Measurements from ENCODE around the gene NDRG4. TPM values are rescaled to one million over a fixed set of nuclear protein-coding genes. Genes with fewer than 3 reads are reported as not detected.

Gene NDRG4
- total and polyA plus RNA-seq, 2 donors (not counting 3 experiments of a cell fraction or from before 2014, with no cell fraction given): 35.8 to 74.3 TPM

DNA sequence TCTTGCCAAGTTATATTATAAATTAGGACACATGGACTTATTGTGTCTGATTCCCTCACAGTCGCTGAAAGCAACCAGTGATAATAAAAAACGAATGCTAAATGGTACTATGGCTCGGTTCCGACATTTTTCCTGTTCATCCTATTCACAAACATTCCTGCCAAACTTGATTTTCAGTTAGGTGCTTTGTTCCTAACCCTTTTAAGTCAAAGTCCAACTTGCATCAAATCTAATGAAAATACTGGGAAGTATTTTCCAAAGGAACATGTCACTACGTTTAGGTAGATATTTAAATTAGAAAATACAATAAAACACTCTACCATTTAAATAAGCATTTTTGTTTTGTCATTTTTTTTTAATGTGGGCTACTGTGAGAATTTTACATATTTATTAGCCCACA, 36.3 kb downstream of the NDRG4 start:
- DNase-seq (ENCODE audit: low read depth, low spot score) (peak; percentile 18), FAIRE-seq (no peak)
- intact Hi-C loops (cut with micrococcal nuclease) (no loop called here), dilution Hi-C loops (cut with MboI; ENCODE audit: extremely low pct_ligation_motif_present, low sequenced_read_pairs) (no loop called here)
- Histone ChIP-seq H4K20me1 (replicated peaks; ENCODE audit: control insufficient read depth, extremely low read depth, insufficient read depth, low read length) (no peaks in the 10 kb centered on the region), H3K27ac (ENCODE audit: insufficient read depth, low read depth, low read length) (no peak overlapping the region), H3K27me3 (ENCODE audit: control insufficient read depth in 2 of 2, insufficient read depth in 2 of 2, low read length in 2 of 2) (no peaks in the 10 kb centered on the region), H3K4me3 (replicated peaks in 1 of 3; ENCODE audit: insufficient read depth in 1 of 3, low read depth in 1 of 3, low read length in 3 of 3) (no peak overlapping the region), H3K9me1 (replicated peaks; ENCODE audit: control insufficient read depth, extremely low read depth, insufficient read depth, low read length) (no peaks in the 10 kb centered on the region), H3K9me3 (replicated peaks; ENCODE audit: control insufficient read depth, insufficient read depth, low read length) (no peaks in the 10 kb centered on the region), H3K79me2 (ENCODE audit: control insufficient read depth, insufficient read depth, low read length) (no peaks in the 10 kb centered on the region), H3K4me2 (ENCODE audit: insufficient read depth, low read length) (no peak overlapping the region), H2AFZ (ENCODE audit: low read depth, low read length) (no peak overlapping the region), H3K36me3 (ENCODE audit: control insufficient read depth in 2 of 2, extremely low read depth in 1 of 2, insufficient read depth in 2 of 2, low read length in 2 of 2) (peaks cover 42 to 56% of the 10 kb centered on the region in 2 experiments), H3K9ac (replicated peaks; ENCODE audit: extremely low read depth, insufficient read depth, low read length) (no peak overlapping the region), H3K4me1 (ENCODE audit: control insufficient read depth, extremely low read depth, insufficient read depth, low read length) (no peaks in the 10 kb centered on the region)
- no TSS peak for BruUV-seq (replicated peaks)
- TF ChIP-seq POLR2A (IDR thresholded peaks at IDR 0.05; ENCODE audit: low read depth, low read length): no peak
- no peak for TF ChIP-seq JUN (IDR thresholded peaks at IDR 0.05; ENCODE audit: borderline replicate concordance, insufficient read depth, insufficient read length, low read depth)
- TF ChIP-seq, protein P1, sequence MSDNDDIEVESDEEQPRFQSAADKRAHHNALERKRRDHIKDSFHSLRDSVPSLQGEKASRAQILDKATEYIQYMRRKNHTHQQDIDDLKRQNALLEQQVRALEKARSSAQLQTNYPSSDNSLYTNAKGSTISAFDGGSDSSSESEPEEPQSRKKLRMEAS (IDR thresholded peaks at IDR 0.05; ENCODE audit: insufficient read depth, insufficient read length): no peak
- TF ChIP-seq GATA2 (IDR thresholded peaks at IDR 0.05; ENCODE audit: insufficient read depth, insufficient read length, low read depth, low read length): no peak
- ChIA-PET CTCF (no interaction called here), POLR2A (no interaction called here)

DNA sequence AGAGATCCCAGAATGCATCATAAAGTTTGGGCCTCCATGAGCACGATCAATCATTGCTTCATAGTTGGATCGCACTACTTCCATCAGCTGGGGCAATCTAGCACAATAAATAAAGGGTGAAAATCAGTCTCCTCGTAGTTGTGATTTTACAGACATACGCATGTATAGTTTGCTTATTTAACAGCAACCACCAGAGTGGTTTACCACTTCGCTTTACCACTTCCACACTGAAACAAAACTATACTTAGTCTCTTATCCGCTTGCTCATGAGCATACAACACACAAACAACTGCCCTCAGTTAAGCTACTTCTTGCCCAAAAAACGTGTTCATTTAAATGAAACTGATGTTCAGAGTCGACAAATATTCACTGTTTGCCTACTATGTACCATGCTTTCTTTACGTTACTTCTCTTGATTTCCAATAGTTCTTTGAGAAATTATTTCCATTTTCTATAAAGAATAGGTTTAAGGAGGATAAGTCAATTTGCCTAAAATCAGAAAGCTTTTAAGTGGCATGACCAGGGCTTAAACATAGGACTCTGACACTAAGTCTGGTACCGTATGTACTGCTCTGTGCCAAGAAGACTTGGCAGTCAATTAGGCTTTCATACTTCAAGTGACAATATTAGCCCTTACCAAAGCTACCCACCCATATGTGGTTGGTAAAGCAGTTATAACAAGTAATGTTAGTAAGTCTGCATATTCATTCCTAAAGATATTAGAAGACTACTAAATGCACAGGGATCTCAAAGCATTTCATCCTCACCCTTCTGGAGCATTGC, 37.4 kb downstream of the NDRG4 start:
- H3K4me1 ChIP-seq (ENCODE audit: control insufficient read depth, extremely low read depth, insufficient read depth, low read length): no peaks in the 10 kb centered on the region
- ChIA-PET POLR2A (no interaction called here), CTCF (interaction anchor here (0.8 to 1.0 kb wide), 4 partner anchors 10 to 18 kb away, joined by 3 read pairs; no protein-coding TSS in a partner anchor)
- no peak for FAIRE-seq
- H3K4me3 ChIP-seq (replicated peaks in 1 of 3; ENCODE audit: insufficient read depth in 1 of 3, low read depth in 1 of 3, low read length in 3 of 3): no peak overlapping the region
- H3K9me3 ChIP-seq (replicated peaks; ENCODE audit: control insufficient read depth, insufficient read depth, low read length): no peaks in the 10 kb centered on the region
- no peak overlapping the region for H2AFZ ChIP-seq (ENCODE audit: low read depth, low read length)
- no peak overlapping the region for H3K27ac ChIP-seq (ENCODE audit: insufficient read depth, low read depth, low read length)
- H3K4me2 ChIP-seq (ENCODE audit: insufficient read depth, low read length): no peak overlapping the region
- intact Hi-C loops (cut with micrococcal nuclease) (no loop called here), dilution Hi-C loops (cut with MboI; ENCODE audit: extremely low pct_ligation_motif_present, low sequenced_read_pairs) (no loop called here)
- no peaks in the 10 kb centered on the region for H4K20me1 ChIP-seq (replicated peaks; ENCODE audit: control insufficient read depth, extremely low read depth, insufficient read depth, low read length)
- no TSS peak for BruUV-seq (replicated peaks)
- H3K27me3 ChIP-seq (ENCODE audit: control insufficient read depth in 2 of 2, insufficient read depth in 2 of 2, low read length in 2 of 2): no peaks in the 10 kb centered on the region
- peaks cover 42 to 48% of the 10 kb centered on the region in 2 experiments for H3K36me3 ChIP-seq (ENCODE audit: control insufficient read depth in 2 of 2, extremely low read depth in 1 of 2, insufficient read depth in 2 of 2, low read length in 2 of 2)
- no peaks in the 10 kb centered on the region for H3K9me1 ChIP-seq (replicated peaks; ENCODE audit: control insufficient read depth, extremely low read depth, insufficient read depth, low read length)
- TF ChIP-seq MYC (IDR thresholded peaks at IDR 0.05; ENCODE audit: low read depth, low read length) (no peak), POLR2AphosphoS5 (IDR thresholded peaks at IDR 0.05; ENCODE audit: insufficient read depth, low read depth, low read length) (no peak), JUN (IDR thresholded peaks at IDR 0.05; ENCODE audit: borderline replicate concordance, insufficient read depth, insufficient read length, low read depth) (no peak), EZH2 (IDR thresholded peaks at IDR 0.05; ENCODE audit: borderline replicate concordance, low read depth, low read length, severe bottlenecking) (no peak), POLR2A (IDR thresholded peaks at IDR 0.05; ENCODE audit: low read depth, low read length) (no peak), GATA2 (IDR thresholded peaks at IDR 0.05; ENCODE audit: insufficient read depth, insufficient read length, low read depth, low read length) (no peak), FOS (IDR thresholded peaks at IDR 0.05; ENCODE audit: borderline replicate concordance, insufficient read depth, low read length) (no peak)
- TF ChIP-seq, protein P2, sequence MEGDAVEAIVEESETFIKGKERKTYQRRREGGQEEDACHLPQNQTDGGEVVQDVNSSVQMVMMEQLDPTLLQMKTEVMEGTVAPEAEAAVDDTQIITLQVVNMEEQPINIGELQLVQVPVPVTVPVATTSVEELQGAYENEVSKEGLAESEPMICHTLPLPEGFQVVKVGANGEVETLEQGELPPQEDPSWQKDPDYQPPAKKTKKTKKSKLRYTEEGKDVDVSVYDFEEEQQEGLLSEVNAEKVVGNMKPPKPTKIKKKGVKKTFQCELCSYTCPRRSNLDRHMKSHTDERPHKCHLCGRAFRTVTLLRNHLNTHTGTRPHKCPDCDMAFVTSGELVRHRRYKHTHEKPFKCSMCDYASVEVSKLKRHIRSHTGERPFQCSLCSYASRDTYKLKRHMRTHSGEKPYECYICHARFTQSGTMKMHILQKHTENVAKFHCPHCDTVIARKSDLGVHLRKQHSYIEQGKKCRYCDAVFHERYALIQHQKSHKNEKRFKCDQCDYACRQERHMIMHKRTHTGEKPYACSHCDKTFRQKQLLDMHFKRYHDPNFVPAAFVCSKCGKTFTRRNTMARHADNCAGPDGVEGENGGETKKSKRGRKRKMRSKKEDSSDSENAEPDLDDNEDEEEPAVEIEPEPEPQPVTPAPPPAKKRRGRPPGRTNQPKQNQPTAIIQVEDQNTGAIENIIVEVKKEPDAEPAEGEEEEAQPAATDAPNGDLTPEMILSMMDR (IDR thresholded peaks at IDR 0.05; ENCODE audit: extremely low read depth in 1 of 2, insufficient read depth in 1 of 2, low read depth in 1 of 2, low read length in 2 of 2): no peak
- TF ChIP-seq, protein P1 (IDR thresholded peaks at IDR 0.05; ENCODE audit: insufficient read depth, insufficient read length): no peak
- no peak overlapping the region for H3K9ac ChIP-seq (replicated peaks; ENCODE audit: extremely low read depth, insufficient read depth, low read length)
- H3K79me2 ChIP-seq (ENCODE audit: control insufficient read depth, insufficient read depth, low read length): no peaks in the 10 kb centered on the region
- DNase-seq (ENCODE audit: low read depth, low spot score): no peak

All from endothelial cell of umbilical vein (primary cell).